Activated CD4-positive, alpha-beta T cell treated with anti-CD3 and anti-CD28 coated beads, Interleukin-2, amount 10 ng/mL, durations not matched to agents 7 days and 5 days (primary cell): ENCODE data around the gene HS3ST4. TPM values are rescaled to one million over a fixed set of nuclear protein-coding genes. Genes with fewer than 3 reads are reported as not detected.

Experiments
- CTCF ChIA-PET: fragments of 350-600 bp; sonication (Branson Sonifier 250); formaldehyde crosslinking; loops from one replicate; lab custom pipeline; 2021; ENCODE audit warnings: antibody characterized with exemption; lab: Charles Lee
- POLR2A ChIA-PET: fragments of 350-600 bp; sonication (Branson Sonifier 250); formaldehyde crosslinking; loops from one replicate; lab custom pipeline; 2021; ENCODE audit warnings: antibody characterized with exemption; lab: Charles Lee
- DNase-seq: peaks from one replicate; pipeline ENCODE4 v3.0.0-alpha.2; 2020
- H3K27ac Mint-ChIP-seq: one replicate; pipeline ENCODE4 v1.8.0; 2021; ENCODE audit warnings: mild to moderate bottlenecking, moderate library complexity, mixed read lengths
- H3K27me3 Mint-ChIP-seq: one replicate; pipeline ENCODE4 v1.8.0; 2021; ENCODE audit warnings: mixed read lengths
- H3K36me3 Mint-ChIP-seq: one replicate; pipeline ENCODE4 v1.8.0; 2021; ENCODE audit warnings: low read depth, mixed read lengths
- H3K4me1 Mint-ChIP-seq: one replicate; pipeline ENCODE4 v1.8.0; 2021; ENCODE audit warnings: mixed read lengths
- H3K4me3 Mint-ChIP-seq: one replicate; pipeline ENCODE4 v1.8.0; 2021; ENCODE audit warnings: mild to moderate bottlenecking, moderate library complexity, mixed read lengths
- H3K9me3 Mint-ChIP-seq: one replicate; pipeline ENCODE4 v1.8.0; 2021; ENCODE audit warnings: mixed read lengths
- total RNA-seq, 2 experiments: library from RNA; stranded (reverse); gene quantifications; one replicate each; pipeline ENCODE4 v1.2.3, GENCODE V29; 2021

Gene HS3ST4
- total RNA-seq, 2 experiments from 2014 or later = not detected

DNA sequence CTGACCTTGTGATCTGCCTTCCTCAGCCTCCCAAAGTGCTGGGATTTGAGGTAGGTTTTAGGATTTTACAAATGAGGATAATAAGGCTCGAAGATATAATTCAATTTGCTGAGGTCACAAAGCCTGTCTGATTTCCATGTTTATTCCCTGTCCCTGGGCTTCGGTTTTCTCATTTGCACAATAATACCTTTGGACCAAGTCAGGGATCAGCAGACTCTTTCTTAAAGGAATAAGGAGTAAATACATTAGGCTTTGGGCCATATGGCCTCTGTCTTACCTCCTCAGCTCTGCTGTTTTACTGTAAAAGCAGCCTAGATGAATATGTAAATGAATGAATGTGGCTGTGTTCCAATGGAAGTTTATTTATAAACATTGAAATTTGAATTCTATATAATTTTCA is 442.8 kb downstream of the HS3ST4 start:
- H3K4me3 Mint-ChIP-seq = no peak overlapping the region
- DNase-seq = no peak
- peaks cover 3% of the 10 kb centered on the region for H3K27me3 Mint-ChIP-seq
- no peak overlapping the region for H3K27ac Mint-ChIP-seq
- H3K4me1 Mint-ChIP-seq = no peaks in the 10 kb centered on the region
- ChIA-PET CTCF (no interaction called here), POLR2A (no interaction called here)
- H3K36me3 Mint-ChIP-seq = no peaks in the 10 kb centered on the region
- H3K9me3 Mint-ChIP-seq = no peaks in the 10 kb centered on the region

DNA sequence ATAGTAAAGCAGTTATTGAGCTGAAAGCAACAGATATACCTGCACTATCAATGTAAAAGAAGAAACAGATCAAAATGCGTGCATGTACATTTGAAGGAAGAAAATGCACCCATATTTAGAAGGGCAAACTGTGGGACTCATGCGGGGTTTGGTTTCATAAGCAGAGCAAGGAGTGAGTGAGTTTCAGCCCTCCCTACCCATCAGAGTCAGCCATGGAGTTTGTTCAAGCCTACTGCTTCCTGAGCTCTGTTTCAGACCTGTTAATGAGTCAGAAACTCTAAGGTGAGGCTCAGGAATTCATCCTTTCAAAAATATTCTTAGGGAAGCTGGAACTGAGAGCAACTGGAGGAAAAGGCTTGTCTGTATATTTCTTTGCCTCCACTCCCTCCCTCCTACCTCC is 446.2 kb downstream of the HS3ST4 start:
- no peak overlapping the region for H3K4me3 Mint-ChIP-seq
- POLR2A ChIA-PET = no interaction called here
- no peaks in the 10 kb centered on the region for H3K4me1 Mint-ChIP-seq
- no peak for DNase-seq
- H3K27ac Mint-ChIP-seq = no peak overlapping the region
- H3K9me3 Mint-ChIP-seq = no peaks in the 10 kb centered on the region
- no peaks in the 10 kb centered on the region for H3K36me3 Mint-ChIP-seq
- no peaks in the 10 kb centered on the region for H3K27me3 Mint-ChIP-seq
- CTCF ChIA-PET = no interaction called here

DNA sequence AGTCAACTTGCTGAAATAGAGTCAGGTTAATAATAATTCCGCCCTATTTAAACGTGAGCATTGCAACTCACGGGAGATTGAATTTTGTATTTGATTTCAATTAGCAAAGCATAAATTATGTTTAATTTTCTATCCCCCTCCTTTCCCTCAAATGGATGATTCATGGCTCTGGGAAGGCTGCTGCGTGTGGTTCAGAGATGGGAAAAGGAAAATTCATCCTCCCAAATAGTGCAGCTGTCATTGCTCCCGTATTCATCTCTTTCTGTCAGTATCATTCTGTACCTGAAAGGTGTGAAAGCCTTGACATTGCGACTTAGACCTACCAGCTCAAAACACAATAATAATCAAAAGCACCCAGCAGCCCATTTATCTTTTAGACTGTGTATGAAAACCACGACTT is 447.3 kb downstream of the HS3ST4 start:
- POLR2A ChIA-PET = no interaction called here
- Mint-ChIP-seq H3K27me3 (no peaks in the 10 kb centered on the region), H3K9me3 (no peaks in the 10 kb centered on the region), H3K27ac (no peak overlapping the region), H3K36me3 (no peaks in the 10 kb centered on the region), H3K4me3 (no peak overlapping the region), H3K4me1 (no peaks in the 10 kb centered on the region)
- no peak for DNase-seq
- CTCF ChIA-PET = no interaction called here

DNA sequence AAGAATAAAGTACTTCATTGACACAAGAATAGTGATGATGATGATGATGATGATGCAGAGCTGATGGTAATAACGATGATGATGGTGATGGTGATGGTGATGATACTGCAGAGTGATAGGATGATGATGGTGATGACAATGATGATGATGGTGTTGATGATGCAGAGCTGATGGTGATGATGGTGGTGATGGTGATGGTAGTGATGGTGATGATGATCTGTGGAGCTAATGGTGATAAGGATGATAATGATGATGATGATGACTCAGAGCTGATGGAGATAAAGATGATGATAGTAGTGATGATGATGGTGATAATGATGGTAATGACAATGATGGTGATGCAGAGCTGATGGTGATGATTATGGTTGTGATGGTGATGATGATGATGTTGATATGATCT is 448.1 kb downstream of the HS3ST4 start:
- Mint-ChIP-seq H3K27me3 (no peaks in the 10 kb centered on the region), H3K4me3 (no peak overlapping the region), H3K36me3 (no peaks in the 10 kb centered on the region), H3K27ac (no peak overlapping the region), H3K4me1 (no peaks in the 10 kb centered on the region), H3K9me3 (no peaks in the 10 kb centered on the region)
- ChIA-PET POLR2A (no interaction called here), CTCF (no interaction called here)
- DNase-seq = no peak

DNA sequence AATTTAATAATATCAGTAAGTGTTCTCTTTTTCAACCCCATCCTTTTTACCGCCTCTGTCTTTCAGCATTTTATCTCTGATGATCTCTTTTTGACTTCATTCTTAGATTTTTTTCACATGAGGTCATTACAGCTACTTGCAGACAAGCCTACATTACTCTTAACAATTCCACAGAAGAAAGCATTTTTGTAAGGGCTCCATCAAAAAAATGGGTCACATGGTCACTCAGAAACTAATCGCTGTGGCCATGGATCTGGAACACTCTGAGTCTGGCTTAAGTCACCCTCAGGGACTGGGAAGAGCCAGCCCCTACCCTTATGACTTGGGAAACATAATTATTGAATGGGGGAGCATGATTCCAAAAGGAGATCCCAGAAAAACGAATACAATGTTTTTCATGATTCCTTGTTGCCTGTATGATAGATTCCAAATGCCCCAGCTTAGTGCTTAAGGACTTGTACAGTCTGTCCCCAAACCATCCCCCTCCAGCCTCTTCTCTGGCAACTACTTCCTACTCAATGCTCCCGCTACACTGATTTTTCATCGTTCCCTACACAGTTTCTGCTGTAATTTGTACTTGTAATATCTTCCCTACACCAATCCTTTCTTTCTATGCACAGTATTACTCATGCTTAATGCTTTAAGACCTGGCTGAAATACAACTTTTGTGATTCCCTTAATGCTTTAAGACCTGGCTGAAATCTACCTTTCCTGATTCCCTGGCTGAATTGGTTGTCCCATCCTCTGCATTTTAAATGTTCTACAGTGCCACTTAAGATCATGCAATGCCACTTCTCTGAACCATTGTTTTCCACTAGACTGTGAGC is 457.8 kb downstream of the HS3ST4 start:
- no peaks in the 10 kb centered on the region for H3K4me1 Mint-ChIP-seq
- H3K36me3 Mint-ChIP-seq = no peaks in the 10 kb centered on the region
- DNase-seq = no peak
- H3K4me3 Mint-ChIP-seq = no peak overlapping the region
- POLR2A ChIA-PET = no interaction called here
- H3K27me3 Mint-ChIP-seq = no peaks in the 10 kb centered on the region
- CTCF ChIA-PET = no interaction called here
- H3K27ac Mint-ChIP-seq = no peak overlapping the region
- no peaks in the 10 kb centered on the region for H3K9me3 Mint-ChIP-seq

DNA sequence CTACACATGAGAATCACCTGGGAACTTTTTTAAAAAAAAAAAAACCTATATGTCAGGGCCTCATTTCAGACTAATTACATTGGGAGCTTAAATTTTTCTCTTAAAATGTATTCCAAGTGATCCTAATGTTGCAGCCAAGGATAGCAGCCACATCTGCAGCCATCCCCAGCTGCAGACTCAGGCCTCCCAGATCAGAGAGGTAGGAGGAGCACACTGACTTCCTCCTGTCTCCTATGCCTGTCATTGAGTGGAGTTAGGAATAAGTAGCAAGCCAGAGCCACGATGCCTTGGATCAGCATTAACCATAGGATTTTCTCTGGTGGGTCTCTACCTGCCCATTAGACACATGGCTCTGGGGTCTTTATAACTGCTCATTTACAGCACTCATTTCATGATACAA is 463.5 kb downstream of the HS3ST4 start:
- POLR2A ChIA-PET = no interaction called here

DNA sequence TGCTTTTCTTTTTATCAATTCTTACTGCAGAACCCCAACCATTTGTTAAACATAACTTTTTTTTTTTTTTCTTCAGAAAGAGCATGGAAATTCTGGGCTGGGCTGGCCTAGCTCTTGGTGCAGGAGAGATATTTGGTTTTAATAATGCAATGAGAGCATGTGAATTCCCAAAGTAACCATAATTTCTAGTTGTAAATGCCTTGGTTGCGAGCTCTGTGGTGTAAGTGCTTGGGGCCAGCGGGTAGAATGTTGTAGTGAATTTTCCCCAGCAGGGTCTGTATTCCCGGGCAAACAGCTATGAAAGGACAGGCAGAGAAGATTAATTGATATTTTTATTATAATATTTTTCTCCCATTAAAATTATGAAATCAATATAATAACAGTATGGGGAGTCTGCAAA is 465.6 kb downstream of the HS3ST4 start:
- H3K4me1 Mint-ChIP-seq = no peaks in the 10 kb centered on the region
- no peak overlapping the region for H3K27ac Mint-ChIP-seq
- H3K9me3 Mint-ChIP-seq = peaks cover 3% of the 10 kb centered on the region
- H3K4me3 Mint-ChIP-seq = no peak overlapping the region
- ChIA-PET CTCF (no interaction called here), POLR2A (no interaction called here)
- DNase-seq = no peak
- H3K27me3 Mint-ChIP-seq = no peaks in the 10 kb centered on the region
- no peaks in the 10 kb centered on the region for H3K36me3 Mint-ChIP-seq

More for the DNA sequence above, 463.5 kb downstream of the HS3ST4 start:
- Mint-ChIP-seq H3K4me1 (no peaks in the 10 kb centered on the region), H3K36me3 (no peaks in the 10 kb centered on the region), H3K4me3 (no peak overlapping the region), H3K27me3 (no peaks in the 10 kb centered on the region), H3K9me3 (peaks cover 3% of the 10 kb centered on the region), H3K27ac (no peak overlapping the region)
- DNase-seq = no peak
- CTCF ChIA-PET = no interaction called here

DNA sequence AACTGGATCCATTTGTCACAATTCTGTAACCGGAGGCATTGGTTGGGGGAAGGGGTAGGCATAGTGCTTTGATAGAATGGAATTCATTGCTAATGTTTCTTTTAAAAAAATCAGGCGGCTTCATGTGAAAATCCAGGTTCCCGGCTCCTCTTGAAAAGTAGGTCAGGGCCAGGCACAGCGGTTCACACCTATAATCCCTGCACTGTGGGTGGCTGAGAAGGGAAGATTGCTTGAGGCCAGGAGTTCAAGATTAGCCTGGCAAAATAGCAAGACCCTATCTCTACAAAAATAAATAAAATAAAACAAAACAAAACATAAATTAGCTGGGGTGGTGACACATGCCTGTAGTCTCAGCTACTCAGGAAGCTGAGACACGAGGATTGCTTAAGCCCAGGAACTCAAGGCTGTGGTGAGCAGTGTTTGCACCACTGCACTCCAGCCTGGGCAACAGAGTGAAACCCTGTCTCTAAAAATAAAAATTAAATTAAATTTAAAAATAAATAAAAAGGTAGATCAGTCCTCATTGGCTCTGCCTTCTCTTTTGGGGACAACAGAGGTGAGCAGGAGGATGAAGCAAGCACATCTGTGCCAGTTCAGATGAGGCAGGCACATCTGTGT is 466.5 kb downstream of the HS3ST4 start:
- no peak overlapping the region for H3K27ac Mint-ChIP-seq
- DNase-seq = no peak
- no peak overlapping the region for H3K4me3 Mint-ChIP-seq
- no peaks in the 10 kb centered on the region for H3K27me3 Mint-ChIP-seq
- POLR2A ChIA-PET = no interaction called here
- no peaks in the 10 kb centered on the region for H3K36me3 Mint-ChIP-seq
- H3K4me1 Mint-ChIP-seq = no peaks in the 10 kb centered on the region
- CTCF ChIA-PET = no interaction called here
- peaks cover 3% of the 10 kb centered on the region for H3K9me3 Mint-ChIP-seq

DNA sequence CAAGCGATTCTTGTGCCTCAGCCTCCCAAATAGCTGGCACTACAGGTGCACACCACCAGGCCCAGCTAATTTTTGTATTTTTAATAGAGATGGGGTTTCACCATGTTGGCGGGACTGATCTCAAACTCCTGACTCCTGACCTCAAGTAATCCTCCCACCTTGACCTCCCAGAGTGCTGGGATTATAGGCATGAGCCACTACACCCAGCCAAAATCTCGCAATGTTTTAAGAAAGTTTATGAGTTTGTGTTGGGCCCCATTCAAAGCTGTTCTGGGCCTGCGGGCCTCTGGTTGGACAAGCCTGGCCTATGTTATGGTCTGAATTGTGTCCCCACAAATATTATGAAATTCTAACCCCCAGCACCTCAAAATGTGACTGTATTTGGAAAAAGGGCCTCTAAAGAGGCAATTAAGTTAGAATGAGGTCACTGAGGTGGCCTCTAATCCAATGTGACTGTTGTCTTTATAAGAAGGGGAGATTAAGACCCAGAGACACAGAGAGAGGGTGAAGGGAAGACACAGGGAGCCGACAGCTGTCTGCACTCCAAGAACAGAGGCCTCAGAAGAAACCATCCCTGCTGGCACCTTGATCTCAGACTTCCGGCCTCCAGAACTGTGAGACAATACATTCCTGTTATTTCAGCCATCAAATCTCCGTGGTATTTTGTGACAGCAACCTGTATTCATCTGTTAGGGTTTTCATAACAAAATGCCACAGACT is 469.9 kb downstream of the HS3ST4 start:
- no peak overlapping the region for H3K27ac Mint-ChIP-seq
- H3K9me3 Mint-ChIP-seq = peaks cover 3% of the 10 kb centered on the region
- H3K4me3 Mint-ChIP-seq = no peak overlapping the region
- ChIA-PET CTCF (no interaction called here), POLR2A (interaction anchor here (0.7 kb wide), 1 partner anchor 733 kb away, joined by 6 read pairs; no protein-coding TSS in a partner anchor)
- H3K27me3 Mint-ChIP-seq = no peaks in the 10 kb centered on the region
- no peaks in the 10 kb centered on the region for H3K36me3 Mint-ChIP-seq
- no peaks in the 10 kb centered on the region for H3K4me1 Mint-ChIP-seq
- no peak for DNase-seq

DNA sequence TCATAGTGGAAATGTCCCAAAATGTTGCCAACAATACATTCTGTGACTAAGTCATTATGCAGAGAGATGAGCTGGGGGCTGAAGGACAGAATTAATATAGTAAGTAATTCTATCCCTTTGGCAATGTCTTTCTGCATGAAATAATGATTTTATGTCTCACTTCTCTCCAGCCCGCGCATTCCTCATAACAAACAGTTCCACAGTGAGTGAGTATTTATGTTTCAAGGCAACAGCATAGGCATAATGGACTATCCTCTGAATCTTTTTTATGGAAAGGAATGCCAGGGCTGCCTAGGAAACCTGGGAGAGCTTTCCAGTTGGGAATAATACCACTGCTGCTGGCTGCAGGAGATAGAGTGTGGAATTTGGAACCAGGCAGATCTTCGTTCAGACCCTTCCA is 477.7 kb downstream of the HS3ST4 start:
- POLR2A ChIA-PET = no interaction called here
- no peak overlapping the region for H3K4me3 Mint-ChIP-seq

DNA sequence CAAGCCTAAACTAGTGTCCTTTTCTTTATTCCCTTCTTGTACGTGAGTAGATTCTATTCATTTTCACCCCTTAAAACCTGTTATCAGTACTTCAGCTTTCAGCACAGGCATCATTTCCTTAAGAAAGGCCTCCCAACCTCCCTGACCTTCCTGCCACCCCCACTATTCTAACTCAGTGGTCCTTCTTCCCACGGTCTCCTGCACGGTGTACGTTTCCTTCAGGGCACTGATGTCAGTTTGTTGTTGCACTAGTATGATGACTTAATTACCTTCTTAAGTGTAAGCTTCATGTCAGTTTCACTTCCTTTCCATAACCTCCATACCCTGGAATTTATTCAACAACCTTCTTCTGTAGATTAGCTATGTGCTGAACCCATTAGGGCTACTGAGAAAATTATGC is 484.2 kb downstream of the HS3ST4 start:
- CTCF ChIA-PET = no interaction called here
- H3K4me3 Mint-ChIP-seq = no peak overlapping the region
- H3K27me3 Mint-ChIP-seq = no peaks in the 10 kb centered on the region
- H3K4me1 Mint-ChIP-seq = no peaks in the 10 kb centered on the region
- peaks cover 2% of the 10 kb centered on the region for H3K9me3 Mint-ChIP-seq
- H3K27ac Mint-ChIP-seq = no peak overlapping the region
- no peak for DNase-seq
- no peaks in the 10 kb centered on the region for H3K36me3 Mint-ChIP-seq
- POLR2A ChIA-PET = no interaction called here

More for the DNA sequence above, 477.7 kb downstream of the HS3ST4 start:
- DNase-seq = no peak
- Mint-ChIP-seq H3K9me3 (no peaks in the 10 kb centered on the region), H3K27ac (no peak overlapping the region), H3K4me1 (no peaks in the 10 kb centered on the region), H3K36me3 (no peaks in the 10 kb centered on the region), H3K27me3 (peaks cover 2% of the 10 kb centered on the region)
- CTCF ChIA-PET = no interaction called here

DNA sequence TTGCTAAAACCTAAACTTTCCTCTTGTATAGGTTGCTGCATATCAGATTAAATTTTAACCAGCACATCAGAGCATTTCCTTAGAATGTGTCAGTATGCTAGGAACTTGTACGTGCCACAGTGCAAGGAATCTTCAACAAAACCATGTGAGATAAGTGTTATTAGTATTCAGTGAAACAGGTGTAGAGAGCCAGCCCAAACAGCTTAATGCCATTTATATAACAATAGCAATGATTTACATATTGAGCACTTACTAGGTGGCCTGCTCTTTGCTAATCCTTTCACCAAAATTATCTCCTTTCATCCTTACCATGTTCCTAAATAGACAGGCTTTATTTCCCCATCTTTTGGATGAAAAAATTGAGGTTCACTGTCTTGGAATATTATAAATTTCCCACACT is 485.7 kb downstream of the HS3ST4 start:
- H3K9me3 Mint-ChIP-seq = peaks cover 2% of the 10 kb centered on the region

DNA sequence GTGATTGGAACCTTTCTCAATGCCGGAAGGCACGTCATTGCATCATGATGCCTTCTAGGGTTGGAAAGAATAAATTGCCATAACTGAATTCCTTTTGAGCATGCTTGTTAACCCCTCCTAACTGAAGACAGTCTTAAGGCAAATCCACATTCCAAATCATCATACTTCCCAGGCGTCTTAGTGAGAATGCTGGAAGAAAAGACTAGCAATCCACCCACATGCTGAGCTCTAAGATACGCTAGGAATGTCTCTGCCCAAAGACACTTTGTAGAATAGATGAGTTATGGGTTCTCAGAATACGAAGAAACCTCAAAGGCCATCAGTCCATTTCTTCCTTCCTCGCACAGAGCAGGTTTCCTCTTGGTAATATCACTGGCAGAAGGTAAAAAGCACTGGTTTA is 486.5 kb downstream of the HS3ST4 start:
- Mint-ChIP-seq H3K36me3 (no peaks in the 10 kb centered on the region), H3K9me3 (peaks cover 2% of the 10 kb centered on the region), H3K4me1 (no peaks in the 10 kb centered on the region), H3K27ac (no peak overlapping the region), H3K4me3 (no peak overlapping the region), H3K27me3 (no peaks in the 10 kb centered on the region)
- POLR2A ChIA-PET = no interaction called here
- CTCF ChIA-PET = no interaction called here
- no peak for DNase-seq

More for the DNA sequence above, 485.7 kb downstream of the HS3ST4 start:
- Mint-ChIP-seq H3K4me3 (no peak overlapping the region), H3K36me3 (no peaks in the 10 kb centered on the region), H3K27me3 (no peaks in the 10 kb centered on the region), H3K4me1 (no peaks in the 10 kb centered on the region), H3K27ac (no peak overlapping the region)
- DNase-seq = no peak
- POLR2A ChIA-PET = no interaction called here
- CTCF ChIA-PET = no interaction called here
